GM19324 (cell line): ENCODE results near the gene AP1AR.
A peak's percentile ranks its signal among the peaks of the same experiment; 100 is the strongest.
"Not testable (repeated sequence)": the region's sequence is repeated elsewhere in the genome, so short reads cannot be mapped to it uniquely, and the experiment has no call there.

Source experiments
- ATAC-seq: cut with Tn5 transposase; IDR thresholded peaks from one replicate; pipeline ENCODE4 v1.9.1; 2021; ENCODE audit warnings: mild to moderate bottlenecking, moderate library complexity; ENCODE audit not compliant: unreplicated experiment, low FRiP score

The AP1AR gene

GRCh38 chr4:112305477-112305876, 73.9 kb downstream of the AP1AR start:
- ATAC-seq: not testable (repeated sequence)

- ATAC-seq: not testable (repeated sequence)
Observed at GRCh38 chr4:112309263-112309791, 77.7 kb downstream of the AP1AR start.

- ATAC-seq: no peak
Observed at GRCh38 chr4:112311516-112311915, 79.9 kb downstream of the AP1AR start.

DNA sequence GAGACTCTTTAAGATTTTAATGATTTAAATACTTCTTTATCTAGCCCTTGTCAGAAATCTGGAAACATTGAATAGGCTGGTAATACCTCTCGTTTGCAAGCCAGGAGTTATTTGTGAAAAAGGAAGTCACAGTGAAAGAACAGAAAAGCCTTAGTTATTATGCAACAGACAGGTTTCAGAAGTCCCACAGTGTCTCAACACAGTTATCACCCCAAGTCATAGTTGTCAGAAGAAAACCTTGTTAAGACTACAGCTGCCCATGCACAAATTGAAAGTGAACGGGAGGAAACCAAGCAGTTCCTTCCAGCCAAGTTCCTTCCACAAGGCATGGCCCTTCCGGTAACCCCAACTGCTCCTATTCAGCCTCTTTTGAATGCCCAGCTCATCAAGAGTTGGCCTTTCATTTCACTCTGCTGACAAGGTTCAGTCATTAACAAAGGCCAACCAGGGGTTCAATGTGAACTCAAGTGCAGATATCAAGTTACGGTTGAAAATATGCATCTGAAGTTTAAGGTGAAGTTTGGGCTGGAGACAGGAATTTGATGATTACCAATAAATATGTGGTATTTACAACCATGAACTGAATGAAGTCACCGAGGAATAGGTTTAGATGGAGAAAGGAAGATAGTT, 81.1 kb downstream of the AP1AR start:
- peak; percentile 97 for ATAC-seq

GRCh38 chr4:112315446-112315845, 83.9 kb downstream of the AP1AR start:
- no peak for ATAC-seq

DNA sequence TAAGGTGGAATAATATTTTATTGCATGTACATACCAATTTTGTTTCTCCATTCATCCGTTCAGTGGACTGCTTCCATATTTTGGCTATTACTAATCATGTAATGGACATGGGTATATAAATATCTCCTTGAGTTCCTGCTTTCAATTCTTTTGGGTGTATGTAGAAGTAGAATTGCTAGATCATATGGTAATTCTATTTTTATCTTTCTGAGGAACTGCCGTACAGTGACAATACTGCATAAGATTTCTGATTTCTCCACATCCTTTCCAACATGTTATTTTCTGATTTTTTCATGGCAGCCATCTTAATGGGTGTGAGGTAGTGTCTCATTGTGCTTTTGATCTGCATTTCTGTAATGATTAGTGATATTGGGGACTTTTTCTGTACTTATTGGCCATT, 84.8 kb downstream of the AP1AR start:
- no peak for ATAC-seq

DNA sequence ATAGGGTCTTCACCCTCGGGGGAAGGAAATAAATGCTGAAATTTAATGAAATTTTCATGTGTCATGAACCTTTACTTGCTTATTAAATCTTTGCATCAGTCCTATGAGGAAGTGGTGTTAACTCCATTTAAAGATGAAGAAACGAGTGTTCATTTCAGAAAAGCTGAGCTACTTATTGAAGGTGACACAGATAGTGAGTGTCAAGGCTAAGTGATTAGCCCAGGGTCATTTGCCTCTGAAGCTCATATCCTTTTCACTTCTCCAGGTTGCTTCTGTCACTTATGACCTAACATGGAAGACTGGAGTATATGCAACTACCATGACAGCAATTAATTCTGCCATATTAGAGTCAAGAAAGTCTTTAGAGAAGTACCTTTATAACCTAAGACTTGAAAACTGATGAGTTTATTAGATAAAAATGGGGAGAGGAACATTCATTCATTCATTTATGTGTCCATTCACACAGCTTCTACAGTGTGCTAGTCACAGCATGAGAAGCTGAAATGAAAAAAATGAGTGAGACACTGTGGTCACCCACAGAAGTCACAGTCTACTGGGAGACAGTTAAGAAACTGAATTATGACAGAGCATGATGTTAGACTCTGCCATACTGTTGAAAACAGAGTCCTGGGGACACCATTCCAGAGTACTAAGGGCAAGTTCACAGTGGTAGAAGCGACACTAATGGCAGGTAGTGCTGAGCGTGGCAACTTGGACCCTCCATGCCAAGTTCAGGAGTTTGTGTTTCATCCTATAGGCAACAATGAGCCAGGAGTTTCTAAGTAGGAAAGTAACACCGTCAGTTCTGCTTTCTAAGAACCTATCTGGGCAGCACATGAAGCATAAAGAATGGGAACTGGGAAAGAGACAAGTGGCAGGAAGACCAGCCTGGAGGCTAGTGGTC, 86.9 kb downstream of the AP1AR start:
- peak; percentile 89 for ATAC-seq
